GM19467 (cell line): ENCODE measurements around the gene PLSCR2.
"Not testable (repeated sequence)": the region's sequence is repeated elsewhere in the genome, so short reads cannot be mapped to it uniquely, and the experiment has no call there.

Source experiments
- ATAC-seq: cut with Tn5 transposase; IDR thresholded peaks from one replicate; pipeline ENCODE4 v1.9.1; 2021; ENCODE audit warnings: mild to moderate bottlenecking, moderate library complexity; ENCODE audit not compliant: unreplicated experiment

The PLSCR2 gene

GRCh38 chr3:146469150-146470017 is at the start of gene PLSCR2:
PLSCR2 (minus strand) TSS chr3:146469561; CDS start chr3:146459904, 9,657 bp downstream.
- ATAC-seq = peak; percentile 99

DNA sequence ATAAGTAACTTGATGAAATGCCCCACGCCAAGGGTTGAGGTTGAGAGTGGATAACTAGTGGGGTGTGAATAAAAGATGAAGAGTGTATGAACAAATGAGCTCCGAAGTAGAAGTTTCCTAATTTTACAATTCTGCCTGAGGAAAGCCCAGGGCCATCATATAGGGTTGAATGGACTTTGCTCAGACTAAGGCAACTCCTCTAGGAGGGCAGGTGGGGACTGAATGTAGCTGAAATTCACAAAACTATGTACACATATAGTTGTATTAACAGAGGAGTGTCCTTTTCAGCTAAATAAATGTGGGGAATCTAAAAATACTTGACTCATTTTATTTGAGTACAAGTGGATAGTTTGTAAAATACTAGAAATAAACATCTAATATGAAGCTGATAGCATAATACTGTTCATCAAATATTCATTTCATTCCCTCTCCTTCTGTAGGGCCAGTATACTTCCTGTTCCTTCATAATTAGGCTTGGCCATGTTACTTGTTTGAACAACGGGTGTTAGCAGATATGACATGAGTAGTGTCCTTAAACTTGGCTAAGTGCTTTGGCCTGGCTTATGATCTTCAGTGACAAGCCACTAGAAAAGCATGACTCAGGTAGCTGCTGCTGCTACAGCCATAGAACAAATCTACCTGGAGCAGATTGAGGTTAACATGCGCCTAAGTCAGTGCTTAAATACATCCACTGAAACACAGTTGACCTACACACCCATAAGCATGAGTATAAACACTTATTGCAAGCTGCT is 48.5 kb upstream of the PLSCR2 start:
- no peak for ATAC-seq

GRCh38 chr3:146513386-146514051 is 44.2 kb upstream of the PLSCR2 start:
- ATAC-seq = no peak

DNA sequence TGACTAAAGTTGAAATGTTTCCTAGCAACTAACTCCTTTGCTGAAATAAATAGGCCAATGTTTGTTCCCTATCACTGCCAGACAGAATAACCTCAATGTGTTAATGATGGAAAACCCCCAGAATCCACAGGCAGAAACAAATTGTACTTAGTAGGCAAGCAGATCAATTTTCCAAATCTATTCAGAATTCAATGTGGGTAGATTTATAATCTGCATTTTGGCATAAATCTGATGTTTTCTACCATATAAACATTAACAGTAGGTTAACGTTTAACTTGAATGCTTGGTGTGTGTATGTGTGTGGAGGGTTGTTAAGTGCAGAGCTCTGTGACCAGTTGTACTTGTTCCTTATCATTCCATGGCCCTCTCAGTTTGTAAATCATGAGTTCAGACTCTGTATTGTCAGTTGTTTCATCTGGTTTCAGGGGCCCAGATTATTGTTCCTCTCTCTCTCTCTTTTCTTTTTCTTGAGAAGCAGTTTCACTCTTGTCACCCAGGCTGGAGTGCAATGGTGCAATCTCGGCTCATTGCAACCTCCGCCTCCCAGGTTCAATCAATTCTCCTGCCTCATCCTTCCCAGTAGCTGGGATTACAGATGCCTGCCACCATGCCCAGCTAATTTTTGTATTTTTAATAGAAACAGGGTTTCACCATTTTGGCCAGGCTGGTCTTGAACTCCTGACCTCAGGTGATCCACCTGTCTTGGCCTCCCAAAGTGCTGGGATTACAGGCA is 42.2 kb upstream of the PLSCR2 start:
- no peak for ATAC-seq

- ATAC-seq = no peak
These were observed 38.2 kb upstream of the PLSCR2 start for GRCh38 chr3:146507331-146508120.

GRCh38 chr3:146505516-146505915 is 36.2 kb upstream of the PLSCR2 start:
- ATAC-seq = no peak

- ATAC-seq = no peak
These were observed 35.3 kb upstream of the PLSCR2 start for GRCh38 chr3:146504498-146505197.

GRCh38 chr3:146503461-146504202 is 34.3 kb upstream of the PLSCR2 start:
- peak; percentile 97 for ATAC-seq

- no peak for ATAC-seq
These were observed 33.6 kb upstream of the PLSCR2 start for GRCh38 chr3:146502887-146503460.

GRCh38 chr3:146501752-146502151 is 32.4 kb upstream of the PLSCR2 start:
- ATAC-seq = peak; percentile 27

- no peak for ATAC-seq
These were observed 30.3 kb upstream of the PLSCR2 start for GRCh38 chr3:146499701-146500100.

DNA sequence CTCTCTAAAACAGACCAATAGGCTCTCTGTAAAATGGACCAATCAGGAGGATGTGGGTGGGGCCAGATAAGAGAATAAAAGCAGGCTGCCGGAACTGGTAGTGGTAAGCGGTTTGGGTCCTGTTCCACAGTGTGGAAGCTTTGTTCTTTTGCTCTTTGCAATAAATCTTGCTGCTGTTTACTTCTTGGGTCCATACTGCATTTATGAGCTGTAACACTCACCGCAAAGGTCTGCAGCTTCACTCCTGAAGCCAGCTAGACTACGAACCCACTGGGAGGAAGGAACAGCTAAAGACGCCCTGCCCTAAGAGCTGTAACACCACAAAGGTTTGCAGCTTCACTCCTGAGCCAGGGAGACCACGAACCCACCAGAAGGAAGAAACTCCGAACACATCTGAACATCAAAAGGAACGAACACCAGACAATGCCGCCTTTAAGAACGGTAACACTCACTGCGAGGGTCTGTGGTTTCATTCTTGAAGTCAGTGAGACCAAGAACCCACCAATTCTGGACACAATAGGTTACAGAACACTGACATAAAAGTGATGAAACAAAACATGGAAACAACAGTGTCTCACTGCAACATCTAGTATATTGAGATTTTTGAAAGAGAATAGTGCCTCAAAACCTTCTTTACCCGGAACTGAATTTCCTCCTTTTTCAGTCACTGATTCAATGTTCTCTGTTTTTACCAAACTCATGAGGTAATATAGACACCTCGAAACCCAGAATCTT is 28.8 kb upstream of the PLSCR2 start:
- no peak for ATAC-seq

DNA sequence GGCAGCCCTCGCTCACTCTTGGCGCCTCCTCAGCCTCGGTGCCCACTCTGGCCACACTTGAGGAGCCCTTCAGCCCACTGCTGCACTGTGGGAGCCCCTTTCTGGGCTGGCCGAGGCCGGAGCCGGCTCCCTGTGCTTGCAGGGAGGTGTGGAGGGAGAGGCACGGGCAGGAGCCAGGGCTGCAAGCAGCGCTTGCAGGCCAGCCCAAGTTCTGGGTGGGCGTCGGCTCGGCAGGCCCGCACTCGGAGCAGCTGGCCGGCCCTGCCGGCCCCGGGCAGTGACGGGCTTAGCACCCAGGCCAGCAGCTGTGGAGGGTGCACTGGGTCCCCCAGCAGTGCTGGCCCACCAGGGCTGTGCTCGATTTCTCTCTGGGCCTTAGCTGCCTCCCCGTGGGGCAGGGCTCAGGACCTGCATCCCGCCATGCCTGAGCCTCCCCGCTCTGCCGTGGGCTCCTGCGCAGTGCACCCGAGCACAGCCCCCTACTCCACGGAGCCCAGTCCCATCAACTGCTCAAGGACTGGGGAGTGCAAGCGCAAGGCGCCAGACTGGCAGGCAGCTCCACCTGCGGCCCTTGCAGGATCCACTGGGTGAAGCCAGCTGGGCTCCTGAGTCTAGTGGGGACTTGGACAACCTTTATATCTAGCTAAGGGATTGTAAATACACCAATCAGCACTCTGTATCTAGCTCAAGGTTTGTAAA is 27.9 kb upstream of the PLSCR2 start:
- not testable (repeated sequence) for ATAC-seq

DNA sequence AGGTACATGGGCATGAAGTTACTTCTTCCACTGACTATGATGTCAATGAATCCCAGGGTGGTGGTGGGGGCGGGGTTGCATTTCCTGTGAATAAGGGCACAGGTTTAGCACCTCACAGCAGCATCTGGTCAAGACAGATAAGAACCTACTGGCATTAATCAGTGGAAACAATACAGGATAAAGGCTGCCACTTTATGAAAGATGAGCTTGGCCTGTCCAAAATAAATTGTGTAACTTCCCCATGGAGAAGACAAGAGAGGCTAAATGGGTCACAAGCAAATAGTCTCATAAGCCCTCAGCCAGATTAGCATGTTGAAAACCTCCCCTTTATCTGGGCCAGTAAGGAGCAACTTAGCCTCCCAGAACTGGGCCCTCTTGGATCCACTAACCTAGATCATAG is 27.4 kb upstream of the PLSCR2 start:
- no peak for ATAC-seq

GRCh38 chr3:146496251-146496650 is 26.9 kb upstream of the PLSCR2 start:
- no peak for ATAC-seq

DNA sequence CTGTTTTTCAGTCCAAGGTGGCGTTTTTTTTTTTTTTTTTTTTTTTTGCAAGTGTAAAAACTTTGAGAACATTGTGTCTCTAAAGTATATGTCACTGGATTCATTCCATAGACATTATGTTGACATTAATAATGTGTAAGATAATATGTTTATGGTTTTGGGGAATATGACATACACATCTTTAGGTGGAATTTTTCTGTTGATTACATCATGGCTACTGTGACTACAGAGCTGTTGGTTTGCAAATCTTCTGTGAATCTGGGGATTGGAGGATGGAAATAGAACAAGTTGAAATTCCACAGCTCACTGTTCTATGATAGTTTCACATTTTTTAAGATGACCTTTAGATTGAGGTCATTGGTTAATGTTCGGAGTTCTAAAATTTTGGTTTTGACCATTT is 24.4 kb upstream of the PLSCR2 start:
- ATAC-seq = no peak

DNA sequence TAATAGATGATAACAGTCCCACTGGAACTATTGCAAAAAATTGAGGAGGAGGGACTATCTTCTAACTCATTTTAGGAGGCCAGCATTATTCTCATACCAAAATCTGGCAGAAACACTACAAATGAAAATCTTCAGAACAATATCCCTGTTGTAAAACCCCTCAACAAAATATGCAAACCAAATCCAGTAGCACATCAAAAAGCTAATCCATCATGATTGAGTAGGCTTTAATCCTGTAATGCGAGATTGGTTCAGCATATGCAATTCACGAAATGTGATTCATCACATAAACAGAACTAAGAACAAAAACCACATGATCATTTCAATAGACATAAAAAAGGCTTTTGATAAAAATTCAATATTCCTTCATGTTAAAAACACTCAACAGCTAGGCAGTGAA is 23.9 kb upstream of the PLSCR2 start:
- no peak for ATAC-seq
